ENCODE results near the gene TUBB. TPM values are rescaled to one million over a fixed set of nuclear protein-coding genes. Genes with fewer than 3 reads are reported as not detected.
"Not testable (repeated sequence)": the region's sequence is repeated elsewhere in the genome, so short reads cannot be mapped to it uniquely, and the experiment has no call there.

Gene TUBB
- total and polyA plus RNA-seq, 2 experiments from 2014 or later, result 433 to 460 TPM

GRCh38 chr6:30761791-30762429 lies 41.8 kb downstream of the TUBB start:
- Histone ChIP-seq H3K27me3 (no peaks in the 10 kb centered on the region), H2AFZ (no peak overlapping the region), H3K4me3 (no peak overlapping the region), H3K4me1 (ENCODE audit: insufficient read depth) (peaks cover 20% of the 10 kb centered on the region), H4K20me1 (ENCODE audit: insufficient read depth, poor library complexity, severe bottlenecking) (no peaks in the 10 kb centered on the region), H3K79me2 (no peaks in the 10 kb centered on the region), H3K36me3 (replicated peaks; ENCODE audit: insufficient read depth, low read depth) (no peaks in the 10 kb centered on the region), H3K9me3 (ENCODE audit: low read depth) (no peaks in the 10 kb centered on the region), H3K27ac (no peak overlapping the region), H3K9me2 (replicated peaks; ENCODE audit: insufficient read depth) (no peaks in the 10 kb centered on the region), H3K4me2 (no peak overlapping the region)
- DNase-seq (ENCODE audit: low spot score), result no peak
- no peak for TF ChIP-seq EZH2phosphoT487 (IDR thresholded peaks at IDR 0.05; ENCODE audit: low read depth, severe bottlenecking, unreplicated experiment)
- TF ChIP-seq CTCF (IDR thresholded peaks at IDR 0.05; ENCODE audit: poor library complexity), result no peak
- no peak for TF ChIP-seq EZH2 (IDR thresholded peaks at IDR 0.05; ENCODE audit: borderline replicate concordance)
- WGBS (ENCODE audit: low lambda C conversion rate, missing lambda C conversion rate), result 96% methylated on average over 4 of the region's 4 CpGs

- no peak overlapping the region for H2AFZ ChIP-seq
- DNase-seq (ENCODE audit: low spot score), result peak; percentile 5
- no peaks in the 10 kb centered on the region for H3K27me3 ChIP-seq
- H3K36me3 ChIP-seq (replicated peaks; ENCODE audit: insufficient read depth, low read depth), result no peaks in the 10 kb centered on the region
- peaks cover 20% of the 10 kb centered on the region for H3K4me1 ChIP-seq (ENCODE audit: insufficient read depth)
- no peak for TF ChIP-seq CTCF (IDR thresholded peaks at IDR 0.05; ENCODE audit: poor library complexity)
- TF ChIP-seq EZH2 (IDR thresholded peaks at IDR 0.05; ENCODE audit: borderline replicate concordance), result no peak
- peak overlapping the region; percentile 53 for H3K4me2 ChIP-seq
- no peaks in the 10 kb centered on the region for H3K79me2 ChIP-seq
- H3K9me3 ChIP-seq (ENCODE audit: low read depth), result no peaks in the 10 kb centered on the region
- 96% methylated on average over 1 of the region's 1 CpG for WGBS (ENCODE audit: low lambda C conversion rate, missing lambda C conversion rate)
- no peaks in the 10 kb centered on the region for H3K9me2 ChIP-seq (replicated peaks; ENCODE audit: insufficient read depth)
- no peaks in the 10 kb centered on the region for H4K20me1 ChIP-seq (ENCODE audit: insufficient read depth, poor library complexity, severe bottlenecking)
- no peak overlapping the region for H3K4me3 ChIP-seq
- peak overlapping the region; percentile 94 for H3K27ac ChIP-seq
Measured at GRCh38 chr6:30763155-30763617, 43.0 kb downstream of the TUBB start.

GRCh38 chr6:30763618-30764489 lies 43.7 kb downstream of the TUBB start:
- DNase-seq (ENCODE audit: low spot score), result peak; percentile 70
- H3K27ac ChIP-seq, result peak overlapping the region; percentile 94
- WGBS (ENCODE audit: low lambda C conversion rate, missing lambda C conversion rate), result 29% methylated on average over 8 of the region's 8 CpGs

GRCh38 chr6:30764490-30765043 lies 44.4 kb downstream of the TUBB start:
- not testable (repeated sequence) for H3K79me2 ChIP-seq; H3K9me2 ChIP-seq (replicated peaks; ENCODE audit: insufficient read depth); H3K36me3 ChIP-seq (replicated peaks; ENCODE audit: insufficient read depth, low read depth); H2AFZ ChIP-seq; H4K20me1 ChIP-seq (ENCODE audit: insufficient read depth, poor library complexity, severe bottlenecking); H3K4me3 ChIP-seq; H3K9me3 ChIP-seq (ENCODE audit: low read depth); DNase-seq (ENCODE audit: low spot score); H3K27me3 ChIP-seq
- peak overlapping the region; percentile 94 for H3K27ac ChIP-seq
- H3K4me1 ChIP-seq (ENCODE audit: insufficient read depth), result peaks cover 34% of the 10 kb centered on the region
- peak overlapping the region; percentile 53 for H3K4me2 ChIP-seq
- 27% methylated on average over 13 of the region's 13 CpGs for WGBS (ENCODE audit: low lambda C conversion rate, missing lambda C conversion rate)

More at GRCh38 chr6:30763618-30764489, 43.7 kb downstream of the TUBB start:
- Histone ChIP-seq H3K4me3 (no peak overlapping the region), H3K79me2 (no peaks in the 10 kb centered on the region), H2AFZ (peak overlapping the region; percentile 7), H3K9me2 (replicated peaks; ENCODE audit: insufficient read depth) (no peaks in the 10 kb centered on the region), H3K27me3 (no peaks in the 10 kb centered on the region), H4K20me1 (ENCODE audit: insufficient read depth, poor library complexity, severe bottlenecking) (no peaks in the 10 kb centered on the region), H3K9me3 (ENCODE audit: low read depth) (no peaks in the 10 kb centered on the region), H3K36me3 (replicated peaks; ENCODE audit: insufficient read depth, low read depth) (no peaks in the 10 kb centered on the region), H3K4me1 (ENCODE audit: insufficient read depth) (peaks cover 27% of the 10 kb centered on the region), H3K4me2 (peak overlapping the region; percentile 53)
- TF ChIP-seq CTCF (IDR thresholded peaks at IDR 0.05; ENCODE audit: poor library complexity) (peak; percentile 29), EZH2phosphoT487 (IDR thresholded peaks at IDR 0.05; ENCODE audit: low read depth, severe bottlenecking, unreplicated experiment) (no peak)

GRCh38 chr6:30765495-30765894 lies 45.3 kb downstream of the TUBB start:
- H3K4me1 ChIP-seq (ENCODE audit: insufficient read depth), result peaks cover 42% of the 10 kb centered on the region
- H3K27me3 ChIP-seq; H3K36me3 ChIP-seq (replicated peaks; ENCODE audit: insufficient read depth, low read depth); H2AFZ ChIP-seq; H4K20me1 ChIP-seq (ENCODE audit: insufficient read depth, poor library complexity, severe bottlenecking); H3K4me3 ChIP-seq; H3K9me2 ChIP-seq (replicated peaks; ENCODE audit: insufficient read depth); H3K27ac ChIP-seq; DNase-seq (ENCODE audit: low spot score); H3K79me2 ChIP-seq; H3K4me2 ChIP-seq; H3K9me3 ChIP-seq (ENCODE audit: low read depth): not testable (repeated sequence)
- WGBS (ENCODE audit: low lambda C conversion rate, missing lambda C conversion rate), result 75% methylated on average over 1 of the region's 1 CpG
